GM18507 (cell line): Measurements from ENCODE around the gene NUDT16L1.

ENCODE experiments used
- DNase-seq: peaks from one replicate; pipeline ENCODE4 v3.0.0; 2011; ENCODE audit warnings: low read depth; ENCODE audit not compliant: insufficient read length; ENCODE audit errors: extremely low spot score
- FAIRE-seq: peaks from 2 replicates; lab custom pipeline; 2011; peaks lifted over from hg19 to GRCh38; lab: Jason Lieb, UNC

The NUDT16L1 gene

DNA sequence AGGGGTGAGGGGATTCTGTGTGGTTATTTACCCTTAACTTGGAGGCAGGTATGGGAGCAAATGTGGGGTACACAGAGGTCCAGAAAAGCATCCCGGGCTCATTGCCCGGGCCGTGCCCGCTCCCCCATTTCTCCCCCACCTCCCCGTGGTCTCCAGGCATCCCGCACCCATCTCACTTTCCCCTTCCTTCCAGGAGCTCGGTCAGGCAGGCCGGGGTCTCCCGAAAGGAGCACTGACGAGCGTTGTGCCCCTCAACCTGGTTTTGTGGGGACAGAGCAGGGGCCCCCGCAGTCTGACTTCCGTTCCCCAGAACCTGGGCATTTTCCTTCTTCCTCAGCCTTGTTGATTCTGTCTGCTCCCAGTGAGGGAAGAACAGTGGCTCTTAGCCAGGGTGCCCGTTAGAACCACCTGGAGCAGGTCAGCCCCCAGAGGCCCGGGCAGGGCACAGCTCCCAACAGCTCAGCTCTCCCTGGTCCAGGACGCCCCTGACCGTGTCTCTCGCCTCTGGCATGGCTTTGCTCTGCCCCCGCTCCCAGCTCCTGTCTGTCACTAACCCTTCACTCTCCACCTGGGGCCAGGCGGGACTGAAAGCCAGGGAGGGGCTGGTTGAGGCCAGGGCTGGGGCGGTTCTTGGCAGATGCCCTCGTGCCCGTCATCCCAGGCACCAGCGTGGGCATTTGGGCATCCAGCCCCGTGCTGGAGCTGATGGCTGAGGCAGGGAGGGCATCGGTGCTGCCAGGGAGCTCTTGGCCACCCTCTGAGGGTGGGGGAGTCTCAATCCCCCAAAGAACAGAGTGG, 12.5 kb upstream of the NUDT16L1 start:
- no peak for FAIRE-seq

DNA sequence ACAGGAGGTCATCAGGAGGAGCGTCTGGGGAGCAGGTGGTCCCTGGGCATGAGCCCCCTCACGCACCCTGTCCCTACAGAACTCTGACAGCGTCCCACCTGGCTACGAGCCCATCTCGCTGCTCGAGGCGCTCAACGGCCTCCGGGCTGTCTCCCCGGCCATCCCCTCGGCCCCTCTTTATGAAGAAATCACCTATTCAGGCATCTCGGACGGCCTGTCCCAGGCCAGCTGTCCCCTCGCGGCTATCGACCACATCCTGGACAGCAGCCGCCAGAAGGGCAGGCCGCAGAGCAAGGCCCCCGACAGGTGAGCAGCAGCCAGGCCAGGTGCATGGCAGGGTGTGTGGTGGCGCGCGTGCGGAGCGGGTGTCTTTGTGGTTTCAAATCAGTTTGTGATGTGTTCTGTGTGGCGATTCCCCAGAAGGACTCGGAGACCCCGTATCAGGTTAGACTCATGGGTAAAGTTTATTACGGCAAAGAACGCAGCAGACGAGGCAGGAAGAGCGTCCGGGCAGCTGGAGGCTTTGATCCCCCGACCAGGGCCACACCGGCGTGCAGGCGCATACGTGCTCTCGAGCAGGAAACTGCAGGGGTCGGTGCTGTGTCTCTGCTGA, 11.8 kb upstream of the NUDT16L1 start:
- no peak for FAIRE-seq
- DNase-seq: no peak

More for the DNA sequence above, 12.5 kb upstream of the NUDT16L1 start:
- DNase-seq: no peak

GRCh38 chr16:4682084-4682591, 11.2 kb upstream of the NUDT16L1 start:
- FAIRE-seq (no peak), DNase-seq (no peak)

GRCh38 chr16:4682616-4683254, 10.6 kb upstream of the NUDT16L1 start:
- FAIRE-seq: no peak

GRCh38 chr16:4683255-4684057, 9.9 kb upstream of the NUDT16L1 start:
- FAIRE-seq (no peak), DNase-seq (no peak)

More at GRCh38 chr16:4682616-4683254, 10.6 kb upstream of the NUDT16L1 start:
- DNase-seq: no peak

- DNase-seq (no peak), FAIRE-seq (no peak)
These were observed 9.2 kb upstream of the NUDT16L1 start for GRCh38 chr16:4684058-4684715.

DNA sequence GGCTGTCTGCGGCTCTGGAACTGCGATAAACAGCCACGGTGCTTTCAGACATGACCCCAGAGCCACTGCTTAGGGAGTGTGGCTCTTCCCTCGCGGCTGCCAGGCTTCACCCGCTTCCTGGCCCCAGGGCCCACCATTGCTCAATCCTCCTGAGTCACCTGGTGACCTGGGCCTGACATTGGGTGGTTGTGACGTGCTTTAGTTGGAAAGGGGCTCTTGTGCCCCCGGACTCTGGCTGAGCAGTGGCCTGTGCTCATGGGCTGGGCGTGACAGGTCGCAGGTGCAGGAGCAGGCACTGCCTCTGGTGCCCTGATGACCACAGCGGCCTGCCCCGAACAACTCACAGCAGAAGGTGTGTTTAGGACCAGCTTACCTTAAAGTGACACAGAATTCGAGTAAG, 8.6 kb upstream of the NUDT16L1 start:
- no peak for FAIRE-seq
- no peak for DNase-seq

DNA sequence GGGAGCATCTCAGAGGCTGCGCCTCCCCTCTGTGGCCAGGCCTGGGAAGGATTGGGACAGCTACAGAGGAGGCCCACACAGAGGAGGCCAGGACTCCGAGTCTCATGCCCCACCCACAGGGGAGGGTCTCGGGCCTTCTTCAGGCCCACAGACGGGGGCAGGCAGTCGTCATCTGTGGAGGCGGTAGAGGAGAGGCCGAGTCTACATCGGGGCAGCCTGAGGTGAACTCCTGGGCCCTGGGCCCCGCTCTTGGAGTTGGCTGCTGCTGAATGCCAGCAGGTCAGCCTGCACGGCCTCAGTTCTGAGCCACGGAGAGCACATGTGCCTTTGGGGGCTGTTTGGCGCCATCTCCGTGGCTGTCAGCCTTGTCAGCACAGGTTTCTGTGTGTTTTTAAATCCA, 8.1 kb upstream of the NUDT16L1 start:
- DNase-seq: no peak
- no peak for FAIRE-seq

- no peak for FAIRE-seq
- DNase-seq: no peak
These were observed 7.4 kb upstream of the NUDT16L1 start for GRCh38 chr16:4685776-4686496.

DNA sequence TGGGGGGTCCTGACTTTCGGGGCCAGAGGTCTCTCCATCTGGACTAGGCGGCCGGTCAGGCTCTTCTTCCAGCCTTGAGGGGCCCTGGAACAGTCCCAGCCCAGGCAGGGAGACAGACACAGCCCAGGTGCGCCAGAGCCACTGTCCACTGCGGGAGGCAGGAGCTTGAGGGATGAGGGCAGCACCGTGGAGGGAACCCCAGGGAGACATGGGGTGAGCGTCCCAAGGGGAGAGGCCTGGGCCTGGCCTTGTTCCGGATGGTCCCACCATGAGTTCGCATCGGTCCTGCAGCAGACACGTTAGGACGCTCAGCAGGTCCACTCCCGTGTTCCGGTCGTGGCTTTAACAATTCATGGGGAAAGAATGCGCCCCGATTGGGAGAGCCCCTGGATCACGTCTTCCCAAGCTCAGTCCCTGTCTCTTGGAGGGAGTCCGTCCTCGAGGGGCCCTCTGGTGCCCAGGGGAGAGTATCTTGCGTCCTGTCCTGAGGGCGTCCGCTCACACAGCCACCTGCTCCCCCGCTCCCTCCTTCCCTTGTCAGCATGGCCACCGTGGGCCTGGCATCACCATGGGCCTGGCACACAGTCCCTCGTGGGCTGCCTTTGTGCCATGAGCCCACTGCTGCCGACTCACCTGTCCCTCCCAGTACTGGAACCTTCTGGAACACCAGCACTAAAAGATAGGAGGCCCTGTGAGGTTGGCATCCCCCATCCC, 6.7 kb upstream of the NUDT16L1 start:
- FAIRE-seq: no peak

GRCh38 chr16:4687416-4687815, 5.9 kb upstream of the NUDT16L1 start:
- DNase-seq: no peak
- FAIRE-seq: no peak

More for the DNA sequence above, 6.7 kb upstream of the NUDT16L1 start:
- DNase-seq: no peak

GRCh38 chr16:4687946-4688673, 5.3 kb upstream of the NUDT16L1 start:
- DNase-seq: no peak
- FAIRE-seq: no peak

DNA sequence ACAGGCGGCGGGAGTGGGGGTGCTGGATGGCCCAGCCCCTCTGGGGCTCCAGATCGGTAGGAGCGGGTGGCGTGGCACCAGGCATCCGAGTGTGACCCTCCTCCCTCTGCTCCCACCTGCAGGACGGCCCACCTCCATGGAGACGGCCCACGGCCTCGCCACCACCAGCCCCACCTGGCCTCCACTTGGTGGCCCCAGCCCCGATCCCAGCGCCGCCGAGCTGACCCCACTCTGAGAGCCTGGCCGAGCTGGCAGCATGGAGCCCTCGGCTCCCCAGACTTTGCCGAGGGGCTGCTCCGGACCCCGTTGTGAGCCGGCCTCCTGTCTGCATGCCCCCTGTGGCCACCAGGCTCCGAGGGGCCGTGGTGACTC, 4.7 kb upstream of the NUDT16L1 start:
- DNase-seq (no peak), FAIRE-seq (no peak)

GRCh38 chr16:4689091-4689671, 4.2 kb upstream of the NUDT16L1 start:
- DNase-seq (no peak), FAIRE-seq (no peak)

- FAIRE-seq: no peak
- no peak for DNase-seq
These were observed 3.3 kb upstream of the NUDT16L1 start for GRCh38 chr16:4689864-4690704.

DNA sequence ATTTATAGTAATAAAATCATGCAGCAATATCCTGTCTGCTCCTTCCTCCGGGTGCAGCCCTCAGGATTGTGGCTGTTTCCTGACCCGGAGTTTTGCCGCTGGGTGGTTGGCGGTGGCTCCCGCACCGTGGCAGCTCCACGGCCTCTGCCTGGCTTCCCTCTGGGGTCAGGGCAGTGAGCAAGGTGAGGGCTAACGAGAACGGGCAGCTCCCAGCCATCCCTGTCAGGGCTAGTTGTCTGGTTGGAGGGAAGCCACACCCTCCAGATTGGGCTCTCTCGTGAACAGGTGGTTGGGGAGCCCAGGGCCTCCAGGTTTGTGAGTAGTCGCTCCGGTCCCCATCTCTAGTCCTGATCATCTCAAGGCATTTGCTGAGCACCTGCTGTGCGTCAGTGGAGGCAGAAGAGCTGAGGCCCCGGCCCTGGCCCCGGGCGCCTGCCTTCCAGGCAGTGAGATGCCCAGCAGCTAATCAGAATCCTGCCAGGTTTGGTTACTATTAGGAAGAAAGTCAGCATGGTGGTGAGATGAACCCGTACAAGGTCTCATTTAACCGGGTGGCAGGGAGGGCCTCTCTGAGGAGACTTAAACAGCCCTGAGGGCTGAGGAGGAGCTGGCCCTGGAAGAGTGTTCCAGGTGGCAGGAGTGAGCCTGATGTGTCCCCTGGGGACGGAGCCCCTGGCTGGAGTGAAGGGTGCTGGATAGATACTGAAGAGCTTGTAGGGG, 2.3 kb upstream of the NUDT16L1 start:
- no peak for DNase-seq
- FAIRE-seq: no peak
